GM21447 (cell line): ENCODE data around the gene SBF1.
"Not testable (repeated sequence)": the region's sequence is repeated elsewhere in the genome, so short reads cannot be mapped to it uniquely, and the experiment has no call there.

Experiments used
- ATAC-seq: cut with Tn5 transposase; IDR thresholded peaks from one replicate; pipeline ENCODE4 v1.9.1; 2021; ENCODE audit not compliant: unreplicated experiment

SBF1 gene

GRCh38 chr22:50399751-50400331 lies 75.0 kb downstream of the SBF1 start:
- no peak for ATAC-seq

- no peak for ATAC-seq
These were observed 75.8 kb downstream of the SBF1 start for GRCh38 chr22:50398831-50399648.

- not testable (repeated sequence) for ATAC-seq
These were observed 77.3 kb downstream of the SBF1 start for GRCh38 chr22:50397371-50398060.

DNA sequence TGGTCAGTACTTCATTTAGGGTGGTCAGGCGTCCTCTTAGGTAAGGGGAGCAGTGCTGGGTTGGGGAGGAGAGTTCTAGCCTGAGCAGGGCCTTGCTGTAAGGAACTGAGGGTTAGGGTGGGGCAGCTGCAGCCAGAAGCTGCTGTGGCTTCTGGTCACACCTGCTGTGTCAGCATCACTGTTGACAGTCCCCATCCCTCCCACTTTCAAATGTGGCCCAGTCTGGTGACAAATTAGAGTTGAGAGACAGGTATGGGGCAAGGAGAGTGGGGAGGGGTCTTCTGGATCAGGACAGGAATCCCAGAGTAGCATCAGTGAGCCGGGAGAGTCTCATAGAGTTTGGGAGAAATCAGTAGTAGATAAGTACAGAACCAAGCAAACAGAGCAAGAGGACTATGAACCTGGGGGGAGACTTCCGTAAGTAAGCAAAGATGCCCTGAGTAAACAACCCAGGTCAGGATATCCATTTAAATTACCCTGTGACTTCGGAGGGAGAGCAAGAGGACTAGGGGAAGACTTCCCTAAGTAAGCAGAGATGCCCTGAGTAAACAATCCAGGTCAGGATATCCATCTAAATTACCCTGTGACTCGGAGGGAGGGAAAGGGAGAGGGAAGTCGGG lies 78.0 kb downstream of the SBF1 start:
- ATAC-seq = no peak
